ENCODE results near the gene DLGAP1.

DLGAP1 gene

GRCh38 chr18:3879114-3879835 lies 575.8 kb downstream of the DLGAP1 start:
- DNase-seq (ENCODE audit: extremely low read depth, insufficient read length), result peak; percentile 12
- no peak overlapping the region for H3K4me3 ChIP-seq (replicated peaks; ENCODE audit: low read depth, low read length)
- H3K36me3 ChIP-seq (ENCODE audit: control insufficient read depth, insufficient read depth, low read length), result no peaks in the 10 kb centered on the region
- TF ChIP-seq CTCF (IDR thresholded peaks at IDR 0.05; ENCODE audit: insufficient read depth, low read length, poor library complexity, severe bottlenecking), result no peak
- no peaks in the 10 kb centered on the region for H3K27me3 ChIP-seq (replicated peaks; ENCODE audit: control insufficient read depth, insufficient read depth, low read length)

- no peak for DNase-seq (ENCODE audit: extremely low read depth, insufficient read length)
- TF ChIP-seq CTCF (IDR thresholded peaks at IDR 0.05; ENCODE audit: insufficient read depth, low read length, poor library complexity, severe bottlenecking), result no peak
- Histone ChIP-seq H3K27me3 (replicated peaks; ENCODE audit: control insufficient read depth, insufficient read depth, low read length) (no peaks in the 10 kb centered on the region), H3K4me3 (replicated peaks; ENCODE audit: low read depth, low read length) (no peak overlapping the region), H3K36me3 (ENCODE audit: control insufficient read depth, insufficient read depth, low read length) (no peaks in the 10 kb centered on the region)
These were observed 576.7 kb downstream of the DLGAP1 start for GRCh38 chr18:3878401-3878800.

GRCh38 chr18:3877678-3878077 lies 577.4 kb downstream of the DLGAP1 start:
- Histone ChIP-seq H3K4me3 (replicated peaks; ENCODE audit: low read depth, low read length) (no peak overlapping the region), H3K36me3 (ENCODE audit: control insufficient read depth, insufficient read depth, low read length) (no peaks in the 10 kb centered on the region), H3K27me3 (replicated peaks; ENCODE audit: control insufficient read depth, insufficient read depth, low read length) (no peaks in the 10 kb centered on the region)
- no peak for TF ChIP-seq CTCF (IDR thresholded peaks at IDR 0.05; ENCODE audit: insufficient read depth, low read length, poor library complexity, severe bottlenecking)
- DNase-seq (ENCODE audit: extremely low read depth, insufficient read length), result no peak

- no peak for TF ChIP-seq CTCF (IDR thresholded peaks at IDR 0.05; ENCODE audit: insufficient read depth, low read length, poor library complexity, severe bottlenecking)
- H3K27me3 ChIP-seq (replicated peaks; ENCODE audit: control insufficient read depth, insufficient read depth, low read length), result no peaks in the 10 kb centered on the region
- no peaks in the 10 kb centered on the region for H3K36me3 ChIP-seq (ENCODE audit: control insufficient read depth, insufficient read depth, low read length)
- DNase-seq (ENCODE audit: extremely low read depth, insufficient read length), result no peak
- no peak overlapping the region for H3K4me3 ChIP-seq (replicated peaks; ENCODE audit: low read depth, low read length)
These were observed 579.1 kb downstream of the DLGAP1 start for GRCh38 chr18:3875961-3876360.

GRCh38 chr18:3875376-3875775 lies 579.7 kb downstream of the DLGAP1 start:
- Histone ChIP-seq H3K27me3 (replicated peaks; ENCODE audit: control insufficient read depth, insufficient read depth, low read length) (no peaks in the 10 kb centered on the region), H3K36me3 (ENCODE audit: control insufficient read depth, insufficient read depth, low read length) (no peaks in the 10 kb centered on the region), H3K4me3 (replicated peaks; ENCODE audit: low read depth, low read length) (no peak overlapping the region)
- no peak for TF ChIP-seq CTCF (IDR thresholded peaks at IDR 0.05; ENCODE audit: insufficient read depth, low read length, poor library complexity, severe bottlenecking)
- DNase-seq (ENCODE audit: extremely low read depth, insufficient read length), result no peak

- Histone ChIP-seq H3K36me3 (ENCODE audit: control insufficient read depth, insufficient read depth, low read length) (no peaks in the 10 kb centered on the region), H3K27me3 (replicated peaks; ENCODE audit: control insufficient read depth, insufficient read depth, low read length) (no peaks in the 10 kb centered on the region), H3K4me3 (replicated peaks; ENCODE audit: low read depth, low read length) (no peak overlapping the region)
- no peak for DNase-seq (ENCODE audit: extremely low read depth, insufficient read length)
- no peak for TF ChIP-seq CTCF (IDR thresholded peaks at IDR 0.05; ENCODE audit: insufficient read depth, low read length, poor library complexity, severe bottlenecking)
These were observed 580.5 kb downstream of the DLGAP1 start for GRCh38 chr18:3874581-3874980.

Measured in GM06990 (cell line).